HEK293T (cell line): Measurements from ENCODE around the gene EBF3.

Experiments used
- ARNT ChIP-seq: fragments of 450-650 bp; IDR thresholded peaks from 2 replicates; pipeline ENCODE4 v1.6.1; 2017; ENCODE audit warnings: mild to moderate bottlenecking
- BHLHE40 ChIP-seq: fragments of 450-650 bp; IDR thresholded peaks from 2 replicates; pipeline ENCODE4 v1.6.1; 2016; ENCODE audit warnings: mild to moderate bottlenecking, moderate library complexity, borderline replicate concordance
- FOXA1 ChIP-seq: fragments of 450-650 bp; IDR thresholded peaks from 2 replicates; pipeline ENCODE4 v1.6.1; 2016; ENCODE audit warnings: mild to moderate bottlenecking
- FOXK2 ChIP-seq: fragments of 450-650 bp; IDR thresholded peaks from 2 replicates; pipeline ENCODE4 v1.6.1; 2016; ENCODE audit warnings: mild to moderate bottlenecking
- FOXM1 ChIP-seq: fragments of 450-650 bp; IDR thresholded peaks from 2 replicates; pipeline ENCODE4 v1.6.1; 2017; ENCODE audit warnings: mild to moderate bottlenecking, borderline replicate concordance
- L3MBTL2 ChIP-seq: fragments of 450-650 bp; conservative IDR thresholded peaks from 2 replicates; pipeline ENCODE4 v1.6.1; 2016; ENCODE audit warnings: mild to moderate bottlenecking
- LEF1 ChIP-seq: fragments of 450-650 bp; IDR thresholded peaks from 2 replicates; pipeline ENCODE4 v1.6.1; 2017; ENCODE audit warnings: mild to moderate bottlenecking, borderline replicate concordance
- NFRKB ChIP-seq: fragments of 450-650 bp; IDR thresholded peaks from 2 replicates; pipeline ENCODE4 v1.6.1; 2016; ENCODE audit warnings: mild to moderate bottlenecking, moderate library complexity
- SP1 ChIP-seq: fragments of 450-650 bp; IDR thresholded peaks from 2 replicates; pipeline ENCODE4 v1.6.1; 2017
- SUZ12 ChIP-seq: fragments of 450-650 bp; IDR thresholded peaks from 2 replicates; pipeline ENCODE4 v1.6.1; 2016; ENCODE audit warnings: mild to moderate bottlenecking
- TARDBP ChIP-seq: fragments of 450-650 bp; IDR thresholded peaks from 2 replicates; pipeline ENCODE4 v1.6.1; 2016
- ZNF384 ChIP-seq: fragments of 450-650 bp; IDR thresholded peaks from 2 replicates; pipeline ENCODE4 v1.6.1; 2016

- no peak for TF ChIP-seq FOXA1
- no peak for TF ChIP-seq SP1
- no peak for TF ChIP-seq BHLHE40
- TF ChIP-seq SUZ12 = no peak
- no peak for TF ChIP-seq FOXM1
- TF ChIP-seq FOXK2 = no peak
- no peak for TF ChIP-seq LEF1
- no peak for TF ChIP-seq L3MBTL2
- no peak for TF ChIP-seq TARDBP
- TF ChIP-seq ZNF384 = no peak
- no peak for TF ChIP-seq NFRKB
- no peak for TF ChIP-seq ARNT
These were observed 64.6 kb downstream of the EBF3 start for GRCh38 chr10:129899276-129900130.
